ENCODE measurements around the gene CDX4.
"Not testable (repeated sequence)": the region's sequence is repeated elsewhere in the genome, so short reads cannot be mapped to it uniquely, and the experiment has no call there.

The CDX4 gene, protein sequence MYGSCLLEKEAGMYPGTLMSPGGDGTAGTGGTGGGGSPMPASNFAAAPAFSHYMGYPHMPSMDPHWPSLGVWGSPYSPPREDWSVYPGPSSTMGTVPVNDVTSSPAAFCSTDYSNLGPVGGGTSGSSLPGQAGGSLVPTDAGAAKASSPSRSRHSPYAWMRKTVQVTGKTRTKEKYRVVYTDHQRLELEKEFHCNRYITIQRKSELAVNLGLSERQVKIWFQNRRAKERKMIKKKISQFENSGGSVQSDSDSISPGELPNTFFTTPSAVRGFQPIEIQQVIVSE

DNA sequence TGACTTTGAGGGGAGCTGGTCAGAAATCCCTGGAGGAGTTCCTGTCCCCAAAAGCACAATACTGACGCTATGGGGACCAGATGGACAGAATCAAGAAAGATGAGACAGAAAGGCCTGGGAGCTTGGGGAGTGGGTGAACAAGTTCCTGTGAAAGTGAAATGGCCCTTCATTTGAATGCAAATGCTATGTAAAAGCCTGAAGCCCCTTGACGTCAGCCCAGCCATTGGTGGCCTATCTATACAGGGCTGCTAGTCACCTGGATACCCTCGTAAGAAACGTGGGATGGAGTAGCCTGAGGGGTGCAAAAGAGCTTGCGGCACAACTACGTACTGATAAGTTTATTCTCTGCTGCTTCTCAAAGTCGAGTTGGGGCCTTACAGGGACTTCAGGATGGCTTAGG lies at the start of gene CDX4:
Gene CDX4 (plus strand): TSS at position 223 of the 400 bp plus-strand sequence. CDS start 201 bp downstream, outside the sequence.
- no peak for DNase-seq

DNA sequence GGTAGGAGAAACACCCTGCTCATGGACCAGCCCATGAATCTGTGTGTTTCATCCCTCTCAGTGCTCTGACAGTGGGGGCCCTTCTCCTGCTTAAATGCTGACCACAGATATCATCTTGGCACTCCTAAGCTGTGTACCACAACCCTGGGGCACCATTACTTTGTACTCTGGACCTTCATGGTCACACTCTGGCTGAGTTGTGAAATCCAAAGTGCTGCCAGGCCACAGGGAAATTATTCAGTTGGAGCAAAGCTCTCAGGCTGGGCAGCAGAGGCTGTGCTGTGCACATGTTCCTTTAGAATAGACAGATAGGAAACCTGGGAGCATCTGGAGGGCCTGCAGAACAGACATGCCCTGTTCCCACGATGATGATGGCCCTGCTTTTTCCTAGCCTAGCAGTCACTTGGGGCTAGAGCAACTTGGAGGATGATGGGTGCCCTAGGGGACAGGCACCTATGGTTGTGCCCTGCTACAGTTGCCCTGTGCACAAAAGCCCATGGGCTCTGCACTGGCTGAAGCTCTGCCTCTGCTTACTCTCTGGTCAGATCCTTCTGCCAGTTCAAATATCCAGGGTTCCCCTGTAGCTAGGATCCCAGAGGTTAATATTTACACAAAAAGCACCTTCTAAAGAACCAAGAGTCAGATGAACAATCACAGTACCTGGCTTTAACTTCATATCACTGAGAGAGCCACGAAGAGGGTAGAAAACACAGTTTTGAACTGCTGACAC lies 48.5 kb upstream of the CDX4 start:
- DNase-seq: no peak

DNA sequence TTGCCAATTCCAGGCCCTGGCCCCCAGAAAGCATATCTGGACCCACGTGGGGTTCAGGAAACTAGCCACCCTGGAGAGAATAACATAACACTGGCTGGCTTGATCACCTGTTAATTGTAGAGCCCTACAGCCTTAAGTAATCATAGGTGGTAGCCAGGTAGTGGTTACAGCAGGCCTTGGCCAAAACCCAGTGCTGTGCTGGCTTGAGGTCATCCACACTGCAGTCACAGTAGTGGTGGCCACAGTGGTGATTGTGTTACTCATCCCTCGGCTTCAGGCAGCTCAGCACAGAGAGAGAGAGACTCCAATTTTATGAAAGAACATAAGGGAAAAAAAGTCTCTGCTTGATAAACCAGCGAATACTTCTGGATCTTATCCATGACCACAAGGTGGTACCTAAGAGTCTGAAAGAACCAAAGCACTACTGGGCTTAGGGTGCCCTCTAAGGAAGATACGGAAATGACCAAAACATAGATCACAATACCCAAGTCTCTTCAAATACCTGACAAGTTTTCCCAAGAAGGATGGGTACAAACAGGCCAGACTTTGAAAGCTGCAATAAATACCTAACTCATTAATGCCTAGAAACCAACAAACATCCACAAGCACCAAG lies 46.6 kb upstream of the CDX4 start:
- no peak for DNase-seq

DNA sequence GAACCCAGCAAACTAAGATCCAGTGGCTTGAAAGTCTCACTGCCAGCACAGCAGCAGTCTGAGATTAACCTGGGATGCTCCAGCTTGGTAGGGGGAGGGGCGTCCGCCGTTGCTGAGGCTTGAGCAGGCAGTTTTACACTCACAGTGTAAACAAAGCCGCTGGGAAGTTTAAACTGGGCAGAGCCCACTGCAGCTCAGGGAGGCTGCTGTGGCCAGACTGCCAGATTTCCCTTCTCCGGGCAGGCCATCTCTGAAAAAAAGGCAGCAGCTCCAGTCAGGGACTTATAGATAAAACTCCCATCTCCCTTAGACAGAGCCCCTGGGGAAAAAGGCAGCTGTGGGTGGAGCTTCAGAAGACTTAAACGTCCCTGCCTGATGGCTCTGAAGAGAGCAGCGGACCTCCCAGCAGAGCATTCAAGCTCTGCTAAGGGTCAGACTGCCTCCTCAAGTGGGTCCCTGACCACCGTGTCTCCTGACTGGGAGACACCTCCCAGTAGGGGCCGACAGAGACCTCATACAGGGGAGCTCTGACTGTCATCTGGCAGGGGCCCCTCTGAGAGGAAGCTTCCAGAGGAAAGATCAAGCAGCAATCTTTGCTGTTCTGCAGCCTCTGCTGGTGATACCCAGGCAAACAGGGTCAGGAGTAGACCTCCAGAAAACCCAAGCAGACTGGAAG lies 45.1 kb upstream of the CDX4 start:
- DNase-seq: no peak

DNA sequence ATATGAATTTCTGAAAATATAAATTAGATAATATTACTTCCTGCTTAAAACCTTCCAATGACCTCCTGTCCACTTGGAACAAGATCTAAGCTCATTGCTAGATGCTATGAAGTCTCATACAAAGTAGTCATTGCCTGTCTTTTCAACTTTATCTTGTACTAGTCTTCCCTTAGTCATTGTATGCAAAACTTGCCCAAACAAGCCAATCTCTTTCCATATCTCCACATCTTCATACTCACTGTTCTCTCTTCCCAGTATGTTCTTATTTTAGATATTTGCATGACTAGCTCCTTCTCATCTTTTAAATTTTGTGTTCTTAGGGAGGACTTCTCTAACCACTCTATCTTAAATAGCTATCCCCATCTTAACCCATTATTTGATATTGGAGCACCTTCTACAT lies 33.9 kb upstream of the CDX4 start:
- no peak for DNase-seq

DNA sequence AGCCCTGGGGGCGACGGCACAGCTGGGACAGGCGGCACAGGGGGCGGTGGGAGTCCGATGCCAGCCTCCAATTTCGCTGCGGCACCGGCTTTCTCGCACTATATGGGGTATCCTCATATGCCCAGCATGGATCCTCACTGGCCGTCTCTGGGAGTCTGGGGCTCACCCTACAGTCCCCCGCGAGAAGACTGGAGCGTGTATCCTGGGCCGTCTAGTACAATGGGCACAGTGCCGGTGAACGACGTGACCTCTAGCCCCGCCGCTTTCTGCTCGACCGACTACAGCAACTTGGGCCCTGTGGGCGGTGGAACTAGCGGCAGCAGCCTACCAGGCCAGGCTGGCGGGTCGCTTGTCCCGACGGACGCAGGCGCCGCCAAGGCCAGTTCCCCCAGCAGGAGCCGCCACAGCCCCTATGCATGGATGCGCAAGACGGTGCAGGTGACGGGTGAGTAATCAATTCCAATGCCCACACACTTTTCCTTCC lies 500 bp downstream of the CDX4 start:
- no peak for DNase-seq

DNA sequence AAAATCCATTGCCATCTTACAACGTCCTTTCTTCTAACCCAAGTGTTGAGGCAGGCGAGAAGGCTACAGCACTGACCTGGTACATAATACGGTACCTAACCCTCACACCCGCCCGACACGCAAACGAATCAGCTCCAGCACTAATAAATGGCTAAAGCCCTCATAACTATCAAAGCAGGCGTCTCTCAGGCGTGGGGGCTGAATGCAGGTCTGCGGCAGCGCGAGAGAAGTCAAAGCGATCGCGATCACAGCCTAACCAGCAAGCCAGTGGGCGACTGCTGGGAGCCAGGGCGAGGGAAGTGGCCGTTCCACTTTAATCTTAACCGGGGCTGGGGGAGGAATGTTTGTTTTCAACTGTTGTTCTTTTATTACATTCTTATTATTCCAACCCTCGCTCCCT lies 1.5 kb downstream of the CDX4 start:
- no peak for DNase-seq

DNA sequence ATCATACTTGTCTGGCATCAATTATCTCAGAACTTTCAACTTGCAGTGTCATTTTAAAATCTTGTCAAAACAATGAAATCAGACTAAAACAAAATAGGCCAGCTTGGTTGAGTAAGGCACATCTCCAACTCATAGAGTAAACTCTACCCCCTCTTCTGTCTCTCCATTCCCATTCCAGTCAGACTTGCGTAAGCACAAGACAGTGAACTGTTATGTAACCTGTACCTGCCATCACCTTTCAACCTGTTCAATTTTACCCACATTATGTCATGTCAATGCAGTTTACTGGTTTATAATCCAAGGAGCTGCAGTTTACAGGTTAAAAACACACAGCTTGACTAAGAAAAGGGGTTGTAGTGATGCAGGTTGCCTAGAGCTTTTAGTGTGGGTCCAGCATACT lies 8.3 kb downstream of the CDX4 start:
- DNase-seq: no peak

DNA sequence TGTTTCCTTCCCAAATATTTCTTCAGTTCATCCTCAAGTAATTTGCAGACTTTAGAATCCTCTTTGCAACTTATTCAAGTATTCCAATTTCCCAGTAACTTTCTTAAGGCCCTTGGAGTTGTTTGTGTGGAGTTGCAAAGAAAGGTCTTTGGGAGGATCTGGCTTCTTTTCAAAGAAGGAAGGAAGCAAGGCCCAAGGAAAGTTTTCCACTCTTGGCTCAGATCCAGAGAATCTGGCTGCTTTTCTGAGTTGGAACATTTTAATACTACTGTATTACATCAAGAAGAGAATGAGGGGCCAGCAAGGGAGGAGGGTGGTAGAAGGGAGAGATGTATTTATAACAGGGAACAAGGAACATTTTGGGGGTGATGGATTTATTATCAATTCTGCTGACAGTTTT lies 10.5 kb downstream of the CDX4 start:
- no peak for DNase-seq

DNA sequence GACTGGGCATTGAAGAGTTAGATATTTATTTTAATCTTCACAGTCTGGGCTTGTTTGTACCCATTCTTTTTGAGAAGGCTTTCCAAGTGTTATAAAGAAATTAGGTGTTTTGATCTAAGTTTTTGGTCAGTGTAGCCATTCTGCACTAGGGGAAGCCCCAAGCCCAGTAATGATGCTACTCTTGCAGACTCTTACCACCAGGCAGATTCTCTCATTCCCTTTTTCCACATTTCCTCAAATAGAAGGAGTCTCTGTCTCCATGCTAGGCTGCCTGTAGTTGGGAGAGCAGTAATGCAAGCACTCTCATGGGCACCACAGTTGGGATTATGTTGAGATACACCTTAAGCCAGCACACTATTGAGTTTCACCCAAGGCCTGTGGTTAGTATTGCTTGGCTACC lies 21.5 kb downstream of the CDX4 start:
- DNase-seq: no peak

DNA sequence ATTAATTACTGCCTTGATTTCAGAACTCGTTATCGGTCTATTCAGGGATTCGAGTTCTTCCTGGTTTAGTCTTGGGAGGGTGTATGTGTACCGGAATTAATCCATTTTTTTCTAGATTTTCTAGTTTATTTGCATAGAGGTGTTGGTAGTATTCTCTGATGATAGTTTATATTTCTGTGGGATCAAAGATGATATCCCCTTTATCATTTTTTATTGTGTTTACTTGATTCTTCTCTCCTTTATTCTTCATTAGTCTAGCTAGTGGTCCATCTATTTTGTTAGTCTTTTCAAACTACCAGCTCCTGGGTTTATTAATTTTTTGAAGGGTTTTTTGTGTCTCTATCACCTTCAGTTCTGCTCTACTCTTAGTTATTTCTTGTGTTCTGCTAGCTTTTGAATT lies 32.1 kb downstream of the CDX4 start:
- DNase-seq: no peak

DNA sequence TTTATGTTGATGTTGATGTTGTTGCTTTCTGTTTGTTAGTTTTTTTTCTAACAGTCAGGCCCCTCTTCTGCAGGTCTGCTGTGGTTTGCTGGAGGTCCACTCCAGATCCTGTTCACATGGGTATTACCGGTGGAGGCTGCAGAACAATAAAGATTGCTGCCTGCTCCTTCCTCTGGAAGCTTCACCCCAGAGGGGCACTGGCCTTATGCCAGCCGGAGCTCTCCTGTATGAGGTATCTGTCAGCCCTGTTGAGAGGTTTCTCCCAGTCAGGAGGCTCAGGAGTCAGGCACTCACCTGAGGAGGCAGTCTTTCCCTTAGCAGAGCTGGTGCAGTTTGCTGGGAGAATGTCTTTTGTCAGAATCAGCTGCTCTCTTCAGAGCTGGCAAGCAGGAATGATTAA lies 34.7 kb downstream of the CDX4 start:
- no peak for DNase-seq

DNA sequence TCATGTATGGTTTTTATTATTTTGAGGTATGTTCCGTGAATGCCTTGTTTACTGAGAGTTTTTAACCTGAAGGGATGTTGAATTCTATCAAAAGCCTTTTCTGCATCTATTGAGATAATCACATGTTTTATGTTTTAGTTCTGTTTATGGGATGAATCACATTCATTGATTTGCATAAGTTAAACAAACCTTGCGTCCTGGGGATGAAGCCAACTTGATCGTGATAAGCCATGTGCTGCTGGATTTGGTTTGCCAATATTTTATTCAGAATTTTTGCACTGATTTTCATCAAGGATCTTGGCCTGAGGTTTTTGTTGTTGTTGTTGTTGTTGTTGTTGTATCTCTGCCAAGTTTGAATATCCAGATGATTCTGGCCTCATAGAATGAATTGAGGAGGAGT lies 43.8 kb downstream of the CDX4 start:
- DNase-seq: no peak

DNA sequence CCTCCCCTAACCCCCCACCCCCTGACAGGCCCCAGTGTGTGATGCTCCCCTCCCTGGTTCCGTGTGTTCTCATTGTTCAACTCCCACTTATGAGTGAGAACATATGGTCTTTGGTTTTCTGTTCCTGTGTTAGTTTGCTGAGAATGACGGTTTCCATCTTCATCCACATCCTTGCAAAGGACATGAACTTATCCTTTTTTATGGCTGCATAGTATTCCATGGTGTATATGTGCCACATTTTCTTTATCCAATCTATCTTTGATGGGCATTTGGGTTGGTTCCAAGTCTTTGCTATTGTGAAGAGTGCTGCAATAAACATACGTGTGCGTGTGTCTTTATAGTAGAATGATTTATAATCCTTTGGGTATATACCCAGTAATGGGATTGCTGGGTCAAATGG lies 45.3 kb downstream of the CDX4 start:
- not testable (repeated sequence) for DNase-seq

Measured in SHP77 treated with DMSO at 0.1 percent for 48 hours (cell line).